ENCODE measurements around the gene MEGF6.

DNA sequence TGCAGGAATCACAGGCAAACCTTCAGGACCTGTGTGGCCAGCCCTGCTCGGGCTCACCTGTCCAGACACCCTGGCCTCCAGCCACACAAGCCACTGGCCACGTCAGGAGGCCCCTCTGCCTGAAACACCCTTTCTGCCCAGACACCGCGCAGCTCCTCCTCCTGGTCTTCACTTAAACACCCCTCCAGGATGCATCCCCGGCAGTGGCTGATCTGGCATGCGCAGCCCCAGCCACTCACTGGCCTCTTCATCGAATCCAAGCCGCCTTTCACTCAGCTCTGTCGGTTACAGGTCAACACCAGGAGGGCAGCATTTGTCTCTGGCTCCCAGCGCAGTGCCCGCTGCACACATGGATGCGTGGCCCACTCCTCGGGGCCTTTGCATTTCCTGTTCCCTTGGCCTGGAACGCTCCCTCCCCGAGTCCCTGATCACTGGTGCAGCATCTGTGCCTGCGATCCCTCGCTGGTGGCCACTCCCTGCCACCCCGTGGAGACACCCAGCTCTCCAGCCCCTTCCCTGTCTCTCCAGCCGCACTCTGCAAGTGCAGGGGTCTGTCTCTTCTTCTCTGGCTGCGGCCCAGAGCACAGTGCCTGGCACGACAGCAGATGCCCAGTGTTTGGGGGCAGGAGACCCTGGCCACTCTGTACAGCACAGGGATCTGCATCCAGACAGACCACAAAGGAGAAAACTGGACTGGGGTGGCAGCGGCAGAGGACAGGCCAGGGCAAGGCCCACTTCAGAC, 22.9 kb upstream of the MEGF6 start:
- TF ChIP-seq, protein P1, sequence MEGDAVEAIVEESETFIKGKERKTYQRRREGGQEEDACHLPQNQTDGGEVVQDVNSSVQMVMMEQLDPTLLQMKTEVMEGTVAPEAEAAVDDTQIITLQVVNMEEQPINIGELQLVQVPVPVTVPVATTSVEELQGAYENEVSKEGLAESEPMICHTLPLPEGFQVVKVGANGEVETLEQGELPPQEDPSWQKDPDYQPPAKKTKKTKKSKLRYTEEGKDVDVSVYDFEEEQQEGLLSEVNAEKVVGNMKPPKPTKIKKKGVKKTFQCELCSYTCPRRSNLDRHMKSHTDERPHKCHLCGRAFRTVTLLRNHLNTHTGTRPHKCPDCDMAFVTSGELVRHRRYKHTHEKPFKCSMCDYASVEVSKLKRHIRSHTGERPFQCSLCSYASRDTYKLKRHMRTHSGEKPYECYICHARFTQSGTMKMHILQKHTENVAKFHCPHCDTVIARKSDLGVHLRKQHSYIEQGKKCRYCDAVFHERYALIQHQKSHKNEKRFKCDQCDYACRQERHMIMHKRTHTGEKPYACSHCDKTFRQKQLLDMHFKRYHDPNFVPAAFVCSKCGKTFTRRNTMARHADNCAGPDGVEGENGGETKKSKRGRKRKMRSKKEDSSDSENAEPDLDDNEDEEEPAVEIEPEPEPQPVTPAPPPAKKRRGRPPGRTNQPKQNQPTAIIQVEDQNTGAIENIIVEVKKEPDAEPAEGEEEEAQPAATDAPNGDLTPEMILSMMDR (IDR thresholded peaks at IDR 0.05), result no peak
- no peak for TF ChIP-seq POLR2A (IDR thresholded peaks at IDR 0.05)

All from body of pancreas (tissue), 4 donors.